ENCODE measurements around the gene KRTAP3-2.

The KRTAP3-2 gene

DNA sequence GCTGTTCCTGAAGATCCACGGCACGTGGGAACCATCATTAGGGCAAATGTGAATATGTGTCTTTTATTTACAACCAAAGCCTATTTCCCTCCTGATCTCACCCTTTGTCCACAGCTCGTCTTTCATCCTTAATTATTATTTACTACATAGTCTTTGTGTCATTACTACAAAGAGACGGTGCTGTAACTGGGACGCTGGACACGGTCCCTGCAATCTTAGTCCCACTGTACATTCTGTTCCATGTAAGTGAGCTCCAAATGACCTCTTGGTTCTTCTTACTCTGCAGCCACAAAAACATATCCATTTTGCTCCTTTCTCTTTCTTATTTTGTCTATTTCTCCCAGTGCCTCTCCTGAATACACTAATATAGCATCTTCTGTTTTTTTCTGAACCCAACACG, 49.5 kb downstream of the KRTAP3-2 start:
- no peak for DNase-seq (ENCODE audit: low read depth)
- TF ChIP-seq, protein P1, sequence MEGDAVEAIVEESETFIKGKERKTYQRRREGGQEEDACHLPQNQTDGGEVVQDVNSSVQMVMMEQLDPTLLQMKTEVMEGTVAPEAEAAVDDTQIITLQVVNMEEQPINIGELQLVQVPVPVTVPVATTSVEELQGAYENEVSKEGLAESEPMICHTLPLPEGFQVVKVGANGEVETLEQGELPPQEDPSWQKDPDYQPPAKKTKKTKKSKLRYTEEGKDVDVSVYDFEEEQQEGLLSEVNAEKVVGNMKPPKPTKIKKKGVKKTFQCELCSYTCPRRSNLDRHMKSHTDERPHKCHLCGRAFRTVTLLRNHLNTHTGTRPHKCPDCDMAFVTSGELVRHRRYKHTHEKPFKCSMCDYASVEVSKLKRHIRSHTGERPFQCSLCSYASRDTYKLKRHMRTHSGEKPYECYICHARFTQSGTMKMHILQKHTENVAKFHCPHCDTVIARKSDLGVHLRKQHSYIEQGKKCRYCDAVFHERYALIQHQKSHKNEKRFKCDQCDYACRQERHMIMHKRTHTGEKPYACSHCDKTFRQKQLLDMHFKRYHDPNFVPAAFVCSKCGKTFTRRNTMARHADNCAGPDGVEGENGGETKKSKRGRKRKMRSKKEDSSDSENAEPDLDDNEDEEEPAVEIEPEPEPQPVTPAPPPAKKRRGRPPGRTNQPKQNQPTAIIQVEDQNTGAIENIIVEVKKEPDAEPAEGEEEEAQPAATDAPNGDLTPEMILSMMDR (conservative IDR thresholded peaks at IDR 0.05; ENCODE audit: control insufficient read depth, insufficient read depth, low read depth, low read length), result no peak
- H3K4me3 ChIP-seq (ENCODE audit: control insufficient read depth, low read depth, low read length), result no peak overlapping the region

DNA sequence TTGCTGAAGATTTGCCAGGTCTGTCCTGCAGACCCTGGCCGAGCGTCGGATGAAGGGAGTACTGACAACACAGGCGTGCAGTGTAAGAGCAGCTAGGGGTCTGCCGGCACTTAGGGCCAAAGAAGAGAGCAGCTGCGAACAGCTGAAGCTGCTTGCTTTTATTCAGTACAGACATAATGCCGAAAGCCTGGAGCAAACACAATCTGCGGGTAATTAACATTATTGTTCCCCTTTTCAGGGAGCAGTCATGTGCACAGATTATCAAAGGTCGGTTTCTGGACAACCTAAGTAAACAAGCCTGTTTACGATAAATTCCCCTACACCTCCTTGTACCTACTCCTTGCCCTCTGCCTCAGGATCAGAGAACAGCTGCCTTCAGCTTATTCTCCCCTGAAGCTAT, 50.3 kb downstream of the KRTAP3-2 start:
- H3K4me3 ChIP-seq (ENCODE audit: control insufficient read depth, low read depth, low read length), result no peak overlapping the region
- DNase-seq (ENCODE audit: low read depth), result no peak

More for the DNA sequence above, 50.3 kb downstream of the KRTAP3-2 start:
- TF ChIP-seq, protein P1 (conservative IDR thresholded peaks at IDR 0.05; ENCODE audit: control insufficient read depth, insufficient read depth, low read depth, low read length), result no peak

Measured in fibroblast of mammary gland (primary cell).